K562 (cell line): ENCODE measurements around the gene LRRTM3. TPM values are rescaled to one million over a fixed set of nuclear protein-coding genes. Genes with fewer than 3 reads are reported as not detected.

Experiments used
- ATAC-seq: fragments of 200-7000 bp; cut with Tn5 transposase; 3 replicates; pipeline ENCODE4 v1.9.1; 2020; ENCODE audit warnings: moderate library complexity
- BruUV-seq: library from RNA; stranded (reverse); fragments of 400-500 nt; replicated peaks from 2 replicates; lab custom pipeline; 2021; lab: Mats Ljungman, UMichigan
- CTCF ChIA-PET: fragments of 300-600 bp; formaldehyde crosslinking; extraction: SDS; loops from one replicate; lab custom pipeline; 2021; ENCODE audit warnings: low intra/inter-chr PET ratio; lab: Yijun Ruan, JAX
- POLR2A ChIA-PET: fragments of 300-600, 350-650 bp; sonication (Branson Sonifier 250); formaldehyde crosslinking; extraction: SDS; loops from one replicate; lab custom pipeline; 2021; ENCODE audit warnings: antibody characterized with exemption, inconsistent platforms; lab: Yijun Ruan, JAX
- DNase-seq, 4 experiments: peaks; one replicate each; pipeline versions ENCODE4 v3.0.0 to v3.0.0-alpha.2; 2011 to 2018; ENCODE audit warnings: low spot score in 3 of 4, mixed read lengths in 3 of 4; ENCODE audit errors: extremely low read depth in 1 of 4
- FAIRE-seq: peaks from 2 replicates; lab custom pipeline; 2011; peaks lifted over from hg19 to GRCh38; lab: Jason Lieb, UNC
- H2AFZ ChIP-seq: 2 replicates; pipeline ENCODE4 v1.6.0; 2011; ENCODE audit warnings: low read depth, low read length, control low read depth, inconsistent platforms
- H3K27ac ChIP-seq: fragments of 200-600 bp; 3 replicates; pipeline ENCODE4 v1.8.0; 2011; ENCODE audit warnings: low read depth, mild to moderate bottlenecking, control low read depth, inconsistent platforms, low read length, moderate library complexity, mixed read lengths; ENCODE audit errors: extremely low read depth
- H3K27me3 ChIP-seq, 2 experiments: fragments of 300-600 bp in 1 of 2; 2 replicates in 1 of 2; 3 replicates in 1 of 2; pipeline versions ENCODE4 v1.6.0 to v1.8.0; 2011; ENCODE audit warnings: inconsistent platforms in 2 of 2, low read length in 2 of 2, mild to moderate bottlenecking in 1 of 2, mixed read lengths in 1 of 2, moderate library complexity in 1 of 2; ENCODE audit not compliant: control insufficient read depth in 2 of 2, insufficient read depth in 2 of 2
- H3K36me3 ChIP-seq: fragments of 300-600 bp; 3 replicates; pipeline ENCODE4 v1.8.0; 2011; ENCODE audit warnings: mild to moderate bottlenecking, low read length, inconsistent platforms; ENCODE audit not compliant: control insufficient read depth, insufficient read depth
- H3K4me1 ChIP-seq, 2 experiments: fragments of 200-600 bp in 1 of 2; replicated peaks in 1 of 2; 2 replicates in 1 of 2; 3 replicates in 1 of 2; pipeline versions ENCODE4 v1.5.1 to v1.8.0; 2011; ENCODE audit warnings: inconsistent platforms in 2 of 2, low read length in 2 of 2, mild to moderate bottlenecking in 1 of 2, mixed read lengths in 1 of 2, moderate library complexity in 1 of 2; ENCODE audit not compliant: control insufficient read depth in 2 of 2, insufficient read depth in 2 of 2
- H3K4me2 ChIP-seq: 2 replicates; pipeline ENCODE4 v1.6.1; 2011; ENCODE audit warnings: low read length, control low read depth, inconsistent platforms, mixed read lengths; ENCODE audit not compliant: insufficient read depth
- H3K4me3 ChIP-seq: fragments of 200-600 bp; sonication (generic), shearing (Covaris generic); 2 replicates; pipeline ENCODE4 v1.5.1; 2016; ENCODE audit warnings: control low read depth, inconsistent platforms
- H3K79me2 ChIP-seq: fragments of 200-600 bp; 3 replicates; pipeline ENCODE4 v1.8.0; 2011; ENCODE audit warnings: low read length, inconsistent platforms; ENCODE audit not compliant: control insufficient read depth, insufficient read depth
- H3K9ac ChIP-seq, 2 experiments: 2 replicates each; pipeline versions ENCODE4 v1.6.0 to v1.6.1; 2011; ENCODE audit warnings: low read depth in 2 of 2, low read length in 2 of 2, control low read depth in 1 of 2, inconsistent platforms in 1 of 2, mild to moderate bottlenecking in 1 of 2, mixed read lengths in 1 of 2; ENCODE audit not compliant: insufficient read depth in 1 of 2
- H3K9me1 ChIP-seq: one replicate; pipeline ENCODE4 v1.6.0; 2011; ENCODE audit warnings: inconsistent platforms, mild to moderate bottlenecking, low read length, moderate library complexity; ENCODE audit not compliant: control insufficient read depth, insufficient read depth
- H3K9me3 ChIP-seq: replicated peaks from 2 replicates; pipeline ENCODE4 v1.5.1; 2011; ENCODE audit warnings: low read depth, low read length, inconsistent platforms; ENCODE audit not compliant: control insufficient read depth, insufficient read depth
- H4K20me1 ChIP-seq: replicated peaks from 2 replicates; pipeline ENCODE4 v1.6.1; 2011; ENCODE audit warnings: low read length, inconsistent platforms, mixed read lengths; ENCODE audit not compliant: control insufficient read depth, insufficient read depth
- CREB3L1 ChIP-seq: fragments of 450-650 bp; IDR thresholded peaks from 2 replicates; pipeline ENCODE4 v1.6.1; 2014; ENCODE audit warnings: low read depth, mild to moderate bottlenecking, moderate library complexity, borderline replicate concordance
- HDAC6 ChIP-seq: IDR thresholded peaks from 2 replicates; pipeline ENCODE4 v1.6.1; 2012; ENCODE audit warnings: low read depth, mild to moderate bottlenecking, control low read depth, inconsistent platforms, low read length, moderate library complexity
- L3MBTL2 ChIP-seq: fragments of 450-650 bp; IDR thresholded peaks from 2 replicates; pipeline ENCODE4 v1.6.1; 2016; ENCODE audit warnings: mild to moderate bottlenecking, moderate library complexity
- LEF1 ChIP-seq: fragments of 450-650 bp; IDR thresholded peaks from 2 replicates; pipeline ENCODE4 v1.6.1; 2016; ENCODE audit warnings: mild to moderate bottlenecking
- RBFOX2 ChIP-seq: fragments of 200-400 bp; formaldehyde crosslinking; IDR thresholded peaks from 2 replicates; pipeline ENCODE4 v1.6.1; 2017; ENCODE audit warnings: low read depth, mild to moderate bottlenecking, low read length, moderate library complexity
- ZBED1 ChIP-seq: IDR thresholded peaks from 2 replicates; pipeline ENCODE4 v1.6.1; 2014
- ZNF740 ChIP-seq, 3 experiments: fragments of 200-800 bp in 1 of 3; sonication (Bioruptor generic) in 1 of 3; sonication (generic) in 1 of 3; formaldehyde crosslinking in 1 of 3; IDR thresholded peaks; 2 replicates each; pipeline versions ENCODE4 v1.6.1 to v1.8.0; 2016 to 2022; ENCODE audit warnings: mild to moderate bottlenecking in 2 of 3, missing compliant biosample characterization in 2 of 3, missing genetic modification characterization in 2 of 3, missing genetic modification reagents in 1 of 3
- WGBS: fragments of 100-300 bp; shearing (Covaris generic); methylation state at CpG from one replicate; pipeline ENCODE4 v1.1.6; 2016; ENCODE audit warnings: low coverage, mixed read lengths; ENCODE audit not compliant: insufficient coverage; ENCODE audit errors: missing lambda C conversion rate; 5-methylcytosine and 5-hydroxymethylcytosine counted together
- in situ Hi-C: fragments of 300-500 bp; cut with MboI; formaldehyde crosslinking; loops from 4 replicates; pipeline ENCODE4 v1.15.0; 2018; ENCODE audit warnings: inconsistent platforms, mixed read lengths
- intact Hi-C: fragments of 100-400 bp; cut with micrococcal nuclease; formaldehyde crosslinking; loops from 2 replicates; pipeline ENCODE4 v1.14.2; 2022
- polyA plus RNA-seq, 8 experiments: library from polyadenylated mRNA; depleted of rRNA in 4 of 8; stranded (reverse) in 5 of 8; unstranded in 3 of 8; fragments of >200 nt; fragmentation: Nextera tagmentation in 2 of 8; fragmentation: Illumina TruSeq in 1 of 8; extraction: Ambion mirVana in 2 of 8; extraction: Trizol in 1 of 8; gene quantifications; 2 replicates each; pipeline versions ENCODE4 v1.2.1 to v1.2.3, GENCODE V29; 2011 to 2014; ENCODE audit warnings: inconsistent platforms in 1 of 8, missing spikeins in 1 of 8
- total RNA-seq, 7 experiments: library from RNA; depleted of rRNA in 6 of 7; stranded (reverse); fragments of >200 nt in 6 of 7; fragmentation: Illumina TruSeq in 2 of 7; extraction: Trizol in 2 of 7; gene quantifications; 2 replicates each; pipeline versions ENCODE4 v1.2.1 to v1.2.3, GENCODE V29; 2011 to 2021; ENCODE audit warnings: low replicate concordance in 1 of 7

The LRRTM3 gene
- total and polyA plus RNA-seq, 9 of the 15 experiments (the other 6 are each of a cell fraction or from before 2014, with no cell fraction given), result not detected

GRCh38 chr10:66927251-66927935, 1.6 kb downstream of the LRRTM3 start:
- FAIRE-seq, result no peak
- CTCF ChIA-PET, result no interaction called here
- no TSS peak for BruUV-seq

More at GRCh38 chr10:66927251-66927935, 1.6 kb downstream of the LRRTM3 start:
- no peaks in the 10 kb centered on the region for H3K9me3 ChIP-seq
- no peaks in the 10 kb centered on the region for H3K4me1 ChIP-seq
- H2AFZ ChIP-seq, result no peak overlapping the region
- POLR2A ChIA-PET, result interaction anchor here (0.5 kb wide), 1 partner anchor 251 kb away, joined by 3 read pairs; no protein-coding TSS in a partner anchor
- intact Hi-C loops, result no loop called here
- no peak overlapping the region for H3K9ac ChIP-seq
- TF ChIP-seq ZNF740 (CRISPR knock-in tag; IDR thresholded peaks at IDR 0.05) (no peak), ZNF740 (tag; IDR thresholded peaks at IDR 0.05) (no peak), HDAC6 (no peak), LEF1 (no peak), RBFOX2 (no peak), CREB3L1 (no peak), ZBED1 (no peak), L3MBTL2 (no peak)
- H3K36me3 ChIP-seq, result no peaks in the 10 kb centered on the region
- DNase-seq (no peak), ATAC-seq (no peak)
- no peaks in the 10 kb centered on the region for H3K27me3 ChIP-seq
- H3K4me3 ChIP-seq, result no peak overlapping the region
- no peaks in the 10 kb centered on the region for H3K79me2 ChIP-seq
- no peaks in the 10 kb centered on the region for H4K20me1 ChIP-seq
- in situ Hi-C loops, result no loop called here
- no peak overlapping the region for H3K4me2 ChIP-seq
- H3K9me1 ChIP-seq, result no peaks in the 10 kb centered on the region
- no peak overlapping the region for H3K27ac ChIP-seq
- under 1% methylated on average over 11 of the region's 11 CpGs for WGBS
